HCT116 (cell line): ENCODE results near the gene IRGC. TPM values are rescaled to one million over a fixed set of nuclear protein-coding genes. Genes with fewer than 3 reads are reported as not detected.
A peak's percentile ranks its signal among the peaks of the same experiment; 100 is the strongest.

Experiments
- CBX3 ChIP-seq: IDR thresholded peaks from 2 replicates; pipeline ENCODE4 v1.6.1; 2012; ENCODE audit warnings: low read depth
- CTCF ChIP-seq, 3 experiments: fragments of 200-600 bp in 1 of 3; sonication (generic) in 1 of 3; IDR thresholded peaks in 2 of 3; conservative IDR thresholded peaks in 1 of 3; 2 replicates each; pipeline ENCODE4 v1.5.1; 2012 to 2017; ENCODE audit warnings: low read depth in 2 of 3, low read length in 2 of 3, antibody characterized with exemption in 1 of 3, borderline replicate concordance in 1 of 3, control low read depth in 1 of 3, mild to moderate bottlenecking in 1 of 3, mixed read lengths in 1 of 3, mixed run types in 1 of 3, moderate library complexity in 1 of 3; ENCODE audit not compliant: insufficient read depth in 1 of 3
- EZH2 ChIP-seq: fragments of 200-600 bp; sonication (generic); IDR thresholded peaks from 2 replicates; pipeline ENCODE4 v1.6.1; 2017; ENCODE audit warnings: antibody characterized with exemption, mixed run types
- MAX ChIP-seq: IDR thresholded peaks from 2 replicates; pipeline ENCODE4 v1.6.1; 2012
- POLR2AphosphoS5 ChIP-seq: IDR thresholded peaks from 2 replicates; pipeline ENCODE4 v1.6.1; 2011; ENCODE audit warnings: mild to moderate bottlenecking, low read depth, low read length, moderate library complexity
- RAD21 ChIP-seq: IDR thresholded peaks from 2 replicates; pipeline ENCODE4 v1.6.1; 2012; ENCODE audit warnings: low read depth, mild to moderate bottlenecking
- REST ChIP-seq: IDR thresholded peaks from 2 replicates; pipeline ENCODE4 v1.6.1; 2012; ENCODE audit warnings: low read depth
- SP1 ChIP-seq: IDR thresholded peaks from 2 replicates; pipeline ENCODE4 v1.6.1; 2012; ENCODE audit warnings: low read depth
- SRF ChIP-seq: IDR thresholded peaks from 2 replicates; pipeline ENCODE4 v1.6.1; 2012; ENCODE audit warnings: low read depth
- TCF7L2 ChIP-seq: IDR thresholded peaks from 2 replicates; pipeline ENCODE4 v1.7.0; 2011; ENCODE audit warnings: borderline replicate concordance, inconsistent platforms; ENCODE audit not compliant: insufficient read depth, insufficient read length; ENCODE audit errors: extremely low read depth
- YY1 ChIP-seq: IDR thresholded peaks from 2 replicates; pipeline ENCODE4 v1.6.1; 2011; ENCODE audit warnings: low read length, low read depth, moderate library complexity, mild to moderate bottlenecking; ENCODE audit not compliant: insufficient replicate concordance; ENCODE audit errors: extremely low read depth
- ZFX ChIP-seq: fragments of 450-650 bp; IDR thresholded peaks from 2 replicates; pipeline ENCODE4 v1.6.1; 2017
- ZNF274 ChIP-seq: fragments of 200-500 bp; sonication (Bioruptor generic); IDR thresholded peaks from 2 replicates; pipeline ENCODE4 v1.6.1; 2014; ENCODE audit warnings: mild to moderate bottlenecking, low read depth, low read length, inconsistent platforms
- total RNA-seq: library from RNA; stranded (reverse); gene quantifications from one replicate; pipeline ENCODE4 v1.2.1, GENCODE V29; 2021; ENCODE audit not compliant: unreplicated experiment

IRGC gene
- total RNA-seq, 1 experiment from 2014 or later, result not detected

GRCh38 chr19:43765109-43765876, 49.4 kb downstream of the IRGC start (continued):
- TF ChIP-seq REST (no peak), EZH2 (no peak), RAD21 (peak; percentile 42), CBX3 (peak; percentile 96), SRF (no peak; the same call in 1 of the 2 replicates), ZNF274 (no peak), MAX (peak; percentile 82), CTCF (IDR thresholded peaks at IDR 0.05 in 2 of 3, conservative IDR thresholded peaks at IDR 0.05 in 1 of 3; ENCODE audit: borderline replicate concordance in 1 of 3, insufficient read depth in 1 of 3, low read depth in 2 of 3, low read length in 2 of 3) (no peak), TCF7L2 (peak; percentile 78), YY1 (peak; percentile 66), ZFX (0 out of 2 replicates have a peak, but pooled peaks have one; percentile 4), POLR2AphosphoS5 (peak; percentile 83), SP1 (peak; percentile 97)
